HepG2 (cell line): ENCODE data around the gene SPPL3. TPM values are rescaled to one million over a fixed set of nuclear protein-coding genes. Genes with fewer than 3 reads are reported as not detected.

Experiments
- ASH2L ChIP-seq: fragments of 300-600, 200-600 bp; sonication (generic); IDR thresholded peaks from 2 replicates; pipeline ENCODE4 v1.7.0; 2017; ENCODE audit warnings: low read depth, mild to moderate bottlenecking, moderate library complexity, mixed read lengths, low read length; ENCODE audit not compliant: insufficient read length
- ATF1 ChIP-seq: IDR thresholded peaks from 2 replicates; pipeline ENCODE4 v1.6.1; 2016; ENCODE audit warnings: mild to moderate bottlenecking, control low read depth
- ATRX ChIP-seq: sonication (generic); formaldehyde crosslinking; IDR thresholded peaks from 2 replicates; pipeline ENCODE4 v1.4.0; 2020; ENCODE audit warnings: missing genetic modification reagents, borderline replicate concordance
- CHD2 ChIP-seq: IDR thresholded peaks from 2 replicates; pipeline ENCODE4 v1.6.1; 2011; ENCODE audit warnings: low read depth, low read length, improper control_type of control experiment
- DNMT1 ChIP-seq: sonication (generic); formaldehyde crosslinking; IDR thresholded peaks from 2 replicates; pipeline ENCODE4 v1.5.1; 2020; ENCODE audit warnings: mild to moderate bottlenecking, missing genetic modification reagents
- FOXA3 ChIP-seq: IDR thresholded peaks from 2 replicates; pipeline ENCODE4 v1.6.1; 2016; ENCODE audit warnings: missing genetic modification reagents, missing compliant biosample characterization
- GZF1 ChIP-seq: sonication (generic); formaldehyde crosslinking; IDR thresholded peaks from 2 replicates; pipeline ENCODE4 v1.5.1; 2020; ENCODE audit warnings: mild to moderate bottlenecking, missing genetic modification reagents
- KMT2B ChIP-seq: IDR thresholded peaks from 2 replicates; pipeline ENCODE4 v1.6.1; 2016; ENCODE audit warnings: missing genetic modification reagents, missing compliant biosample characterization
- MBNL3 ChIP-seq: fragments of 250-450 bp; sonication (Bioruptor Pico); conservative IDR thresholded peaks from 2 replicates; pipeline ENCODE4 v1.8.0; 2022; ENCODE audit warnings: mild to moderate bottlenecking, inconsistent platforms
- MTF1 ChIP-seq: sonication (generic); formaldehyde crosslinking; IDR thresholded peaks from 2 replicates; pipeline ENCODE4 v1.5.0; 2020; ENCODE audit warnings: missing genetic modification reagents
- NCOA2 ChIP-seq: sonication (generic); formaldehyde crosslinking; IDR thresholded peaks from 2 replicates; pipeline ENCODE4 v1.8.0; 2022; ENCODE audit warnings: inconsistent platforms
- NFKB2 ChIP-seq: sonication (generic); formaldehyde crosslinking; IDR thresholded peaks from 2 replicates; pipeline ENCODE4 v1.4.0; 2020; ENCODE audit warnings: missing genetic modification reagents, borderline replicate concordance
- PHF5A ChIP-seq: IDR thresholded peaks from one replicate; pipeline ENCODE4 v1.6.1; 2018; ENCODE audit warnings: low read depth, missing genetic modification reagents; ENCODE audit not compliant: unreplicated experiment
- POLR2A ChIP-seq, 2 experiments: IDR thresholded peaks; 2 replicates each; pipeline ENCODE4 v1.6.1; 2011; ENCODE audit warnings: low read depth in 2 of 2, low read length in 2 of 2, mild to moderate bottlenecking in 1 of 2, moderate library complexity in 1 of 2; ENCODE audit not compliant: insufficient read depth in 1 of 2
- RBFOX2 ChIP-seq: fragments of 200-400 bp; formaldehyde crosslinking; IDR thresholded peaks from 2 replicates; pipeline ENCODE4 v1.6.1; 2017; ENCODE audit warnings: low read depth, mild to moderate bottlenecking, low read length
- TCF12 ChIP-seq, 2 experiments: fragments of 450-650 bp in 1 of 2; sonication (generic) in 1 of 2; formaldehyde crosslinking in 1 of 2; IDR thresholded peaks; 2 replicates each; pipeline versions ENCODE4 v1.6.1 to v1.8.0; 2017 to 2022; ENCODE audit warnings: antibody characterized with exemption in 1 of 2, mild to moderate bottlenecking in 1 of 2, missing genetic modification reagents in 1 of 2, moderate library complexity in 1 of 2
- TGIF2 ChIP-seq: IDR thresholded peaks from 2 replicates; pipeline ENCODE4 v1.6.1; 2016; ENCODE audit warnings: control low read depth, missing compliant biosample characterization
- ZBTB38 ChIP-seq: sonication (generic); formaldehyde crosslinking; IDR thresholded peaks from 2 replicates; pipeline ENCODE4 v1.5.1; 2020; ENCODE audit warnings: mild to moderate bottlenecking, missing genetic modification reagents
- ZNF124 ChIP-seq: sonication (generic); formaldehyde crosslinking; IDR thresholded peaks from 2 replicates; pipeline ENCODE4 v1.4.0; 2020; ENCODE audit warnings: missing genetic modification reagents
- ZNF224 ChIP-seq: sonication (generic); formaldehyde crosslinking; IDR thresholded peaks from 2 replicates; pipeline ENCODE4 v1.5.0; 2020; ENCODE audit warnings: mild to moderate bottlenecking, missing genetic modification reagents
- ZNF598 ChIP-seq: sonication (generic); formaldehyde crosslinking; IDR thresholded peaks from 2 replicates; pipeline ENCODE4 v1.5.1; 2020; ENCODE audit warnings: mild to moderate bottlenecking, missing genetic modification reagents, borderline replicate concordance
- ZNF614 ChIP-seq: IDR thresholded peaks from 2 replicates; pipeline ENCODE4 v1.6.1; 2018; ENCODE audit warnings: missing biosample characterization, missing genetic modification reagents, inconsistent platforms, borderline replicate concordance
- ZNF790 ChIP-seq: sonication (generic); formaldehyde crosslinking; IDR thresholded peaks from 2 replicates; pipeline ENCODE4 v1.8.0; 2022; ENCODE audit warnings: missing genetic modification reagents, mild to moderate bottlenecking, borderline replicate concordance
- ZNF792 ChIP-seq: IDR thresholded peaks from 2 replicates; pipeline ENCODE4 v1.6.1; 2016
- polyA plus RNA-seq, 8 experiments: library from polyadenylated mRNA; depleted of rRNA in 3 of 8; stranded (reverse) in 7 of 8; unstranded in 1 of 8; fragments of >200 nt; fragmentation: Illumina TruSeq in 4 of 8; extraction: Trizol in 4 of 8; gene quantifications; 2 replicates each; pipeline versions ENCODE4 v1.2.1 to v1.2.3, GENCODE V29; 2011 to 2016; ENCODE audit warnings: low read depth in 4 of 8, missing spikeins in 1 of 8, mixed read lengths in 1 of 8; ENCODE audit not compliant: insufficient read depth in 1 of 8
- total RNA-seq, 5 experiments: library from RNA; depleted of rRNA; stranded (reverse); fragments of >200 nt; fragmentation: Illumina TruSeq; extraction: Trizol; gene quantifications; 2 replicates each; pipeline ENCODE4 v1.2.3, GENCODE V29; 2016; ENCODE audit warnings: low read depth in 1 of 5
- TF ChIP-seq, protein P1 (sequence below): sonication (generic); formaldehyde crosslinking; IDR thresholded peaks from 2 replicates; pipeline ENCODE4 v1.4.0; 2020; ENCODE audit warnings: missing genetic modification reagents
- TF ChIP-seq, protein P2 (sequence below): IDR thresholded peaks from 2 replicates; pipeline ENCODE4 v1.6.1; 2012; ENCODE audit warnings: inconsistent platforms
- TF ChIP-seq, protein P3 (sequence below): sonication (generic); formaldehyde crosslinking; IDR thresholded peaks from 2 replicates; pipeline ENCODE4 v1.5.0; 2020; ENCODE audit warnings: mild to moderate bottlenecking, low read depth, missing genetic modification reagents, borderline replicate concordance
- TF ChIP-seq, protein P4 (sequence below): sonication (generic); formaldehyde crosslinking; IDR thresholded peaks from 2 replicates; pipeline ENCODE4 v1.8.1; 2023; ENCODE audit warnings: missing genetic modification reagents, inconsistent platforms, borderline replicate concordance
- TF ChIP-seq, protein P5 (sequence below): IDR thresholded peaks from 2 replicates; pipeline ENCODE4 v1.6.1; 2016

The SPPL3 gene
- total and polyA plus RNA-seq, 2 of the 13 experiments (the other 11 are each of a cell fraction or from before 2014, with no cell fraction given) = 8.9 to 9.1 TPM

DNA sequence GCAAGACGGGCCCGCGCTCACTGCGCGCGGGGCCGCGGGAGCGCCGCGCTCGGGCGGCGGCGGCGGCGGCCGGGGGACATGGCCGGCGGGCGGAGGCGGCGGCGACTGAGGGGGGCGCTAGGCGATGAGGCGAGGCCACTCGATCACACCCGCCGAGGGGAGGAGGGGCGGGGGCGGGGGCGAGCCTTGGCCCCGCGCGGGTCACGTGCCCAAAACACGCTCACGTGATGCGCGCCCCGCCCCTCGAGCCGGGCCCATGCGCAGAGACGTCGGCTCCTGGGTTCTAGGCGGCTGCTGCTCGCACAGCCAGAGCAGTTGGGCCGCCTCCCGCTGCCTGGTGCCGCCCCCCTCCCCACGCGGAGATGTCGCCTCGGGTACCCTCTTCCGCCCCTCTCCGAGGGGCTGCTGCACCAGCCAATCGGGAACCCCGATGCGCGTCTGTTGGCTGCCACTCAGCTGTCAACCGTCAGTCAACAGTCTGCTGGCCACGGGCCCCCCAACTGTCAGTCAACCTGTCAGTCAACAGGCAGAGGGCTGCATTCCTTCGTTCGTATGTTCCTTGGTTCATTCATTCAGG is at the start of gene SPPL3 (continued):
- TF ChIP-seq, protein P1, sequence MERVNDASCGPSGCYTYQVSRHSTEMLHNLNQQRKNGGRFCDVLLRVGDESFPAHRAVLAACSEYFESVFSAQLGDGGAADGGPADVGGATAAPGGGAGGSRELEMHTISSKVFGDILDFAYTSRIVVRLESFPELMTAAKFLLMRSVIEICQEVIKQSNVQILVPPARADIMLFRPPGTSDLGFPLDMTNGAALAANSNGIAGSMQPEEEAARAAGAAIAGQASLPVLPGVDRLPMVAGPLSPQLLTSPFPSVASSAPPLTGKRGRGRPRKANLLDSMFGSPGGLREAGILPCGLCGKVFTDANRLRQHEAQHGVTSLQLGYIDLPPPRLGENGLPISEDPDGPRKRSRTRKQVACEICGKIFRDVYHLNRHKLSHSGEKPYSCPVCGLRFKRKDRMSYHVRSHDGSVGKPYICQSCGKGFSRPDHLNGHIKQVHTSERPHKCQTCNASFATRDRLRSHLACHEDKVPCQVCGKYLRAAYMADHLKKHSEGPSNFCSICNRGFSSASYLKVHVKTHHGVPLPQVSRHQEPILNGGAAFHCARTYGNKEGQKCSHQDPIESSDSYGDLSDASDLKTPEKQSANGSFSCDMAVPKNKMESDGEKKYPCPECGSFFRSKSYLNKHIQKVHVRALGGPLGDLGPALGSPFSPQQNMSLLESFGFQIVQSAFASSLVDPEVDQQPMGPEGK (CRISPR knock-in tag) = peak; percentile 93
- TF ChIP-seq DNMT1 (CRISPR knock-in tag) = no peak
- peak; percentile 61 for TF ChIP-seq RBFOX2
- no peak for TF ChIP-seq MBNL3 (CRISPR knock-in tag)
- no peak for TF ChIP-seq ZNF790 (CRISPR knock-in tag)
- TF ChIP-seq TGIF2 (CRISPR knock-in tag) = peak; percentile 91; the same call in 1 of the 2 replicates
- peak; percentile 66 for TF ChIP-seq KMT2B (CRISPR knock-in tag)
- TF ChIP-seq ATF1 (CRISPR knock-in tag) = no peak
- TF ChIP-seq ZNF792 (CRISPR knock-in tag) = peak; percentile 57; the same call in 1 of the 2 replicates
- no peak for TF ChIP-seq ZNF124 (CRISPR knock-in tag)
- peak; percentile 27 to 57; a peak in 2 of 4 replicates for TF ChIP-seq POLR2A (IDR thresholded peaks at IDR 0.05; ENCODE audit: insufficient read depth in 1 of 2, low read depth in 2 of 2, low read length in 2 of 2)
- TF ChIP-seq MTF1 (CRISPR knock-in tag) = no peak
- no peak for TF ChIP-seq ATRX (CRISPR knock-in tag)
- TF ChIP-seq ZNF224 = no peak
- TF ChIP-seq, protein P2, sequence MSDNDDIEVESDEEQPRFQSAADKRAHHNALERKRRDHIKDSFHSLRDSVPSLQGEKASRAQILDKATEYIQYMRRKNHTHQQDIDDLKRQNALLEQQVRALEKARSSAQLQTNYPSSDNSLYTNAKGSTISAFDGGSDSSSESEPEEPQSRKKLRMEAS = peak; percentile 86
- no peak for TF ChIP-seq PHF5A (CRISPR knock-in tag)
- 0 out of 2 replicates have a peak, but pooled peaks have one; percentile 61 for TF ChIP-seq ZNF614 (CRISPR knock-in tag)
- TF ChIP-seq ZNF598 = peak; percentile 80; the same call in 1 of the 2 replicates
- TF ChIP-seq GZF1 (CRISPR knock-in tag) = no peak
- TF ChIP-seq, protein P3, sequence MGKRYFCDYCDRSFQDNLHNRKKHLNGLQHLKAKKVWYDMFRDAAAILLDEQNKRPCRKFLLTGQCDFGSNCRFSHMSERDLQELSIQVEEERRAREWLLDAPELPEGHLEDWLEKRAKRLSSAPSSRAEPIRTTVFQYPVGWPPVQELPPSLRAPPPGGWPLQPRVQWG (CRISPR knock-in tag) = no peak
- TF ChIP-seq, protein P4, sequence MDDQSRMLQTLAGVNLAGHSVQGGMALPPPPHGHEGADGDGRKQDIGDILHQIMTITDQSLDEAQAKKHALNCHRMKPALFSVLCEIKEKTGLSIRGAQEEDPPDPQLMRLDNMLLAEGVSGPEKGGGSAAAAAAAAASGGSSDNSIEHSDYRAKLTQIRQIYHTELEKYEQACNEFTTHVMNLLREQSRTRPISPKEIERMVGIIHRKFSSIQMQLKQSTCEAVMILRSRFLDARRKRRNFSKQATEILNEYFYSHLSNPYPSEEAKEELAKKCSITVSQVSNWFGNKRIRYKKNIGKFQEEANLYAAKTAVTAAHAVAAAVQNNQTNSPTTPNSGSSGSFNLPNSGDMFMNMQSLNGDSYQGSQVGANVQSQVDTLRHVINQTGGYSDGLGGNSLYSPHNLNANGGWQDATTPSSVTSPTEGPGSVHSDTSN = no peak
- TF ChIP-seq FOXA3 (CRISPR knock-in tag) = peak; percentile 28
- no peak for TF ChIP-seq TCF12 (IDR thresholded peaks at IDR 0.05)
- TF ChIP-seq TCF12 (CRISPR knock-in tag; IDR thresholded peaks at IDR 0.05) = no peak
- TF ChIP-seq CHD2 = no peak
- peak; percentile 19 for TF ChIP-seq ASH2L
- TF ChIP-seq, protein P5, sequence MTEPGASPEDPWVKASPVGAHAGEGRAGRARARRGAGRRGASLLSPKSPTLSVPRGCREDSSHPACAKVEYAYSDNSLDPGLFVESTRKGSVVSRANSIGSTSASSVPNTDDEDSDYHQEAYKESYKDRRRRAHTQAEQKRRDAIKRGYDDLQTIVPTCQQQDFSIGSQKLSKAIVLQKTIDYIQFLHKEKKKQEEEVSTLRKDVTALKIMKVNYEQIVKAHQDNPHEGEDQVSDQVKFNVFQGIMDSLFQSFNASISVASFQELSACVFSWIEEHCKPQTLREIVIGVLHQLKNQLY (CRISPR knock-in tag) = peak; percentile 83
- TF ChIP-seq NCOA2 (CRISPR knock-in tag) = peak; percentile 33; the same call in 1 of the 2 replicates
- TF ChIP-seq NFKB2 (CRISPR knock-in tag) = 0 out of 2 replicates have a peak, but pooled peaks have one; percentile 49
- peak; percentile 56; the same call in 1 of the 2 replicates for TF ChIP-seq ZBTB38
